Activated CD8-positive, alpha-beta memory T cell treated with anti-CD3 and anti-CD28 coated beads for 24 hours (primary cell): ENCODE data around the gene ZBTB20.

Experiments
- DNase-seq: peaks from one replicate; pipeline ENCODE4 v3.0.0-alpha.2; 2020

Gene ZBTB20

DNA sequence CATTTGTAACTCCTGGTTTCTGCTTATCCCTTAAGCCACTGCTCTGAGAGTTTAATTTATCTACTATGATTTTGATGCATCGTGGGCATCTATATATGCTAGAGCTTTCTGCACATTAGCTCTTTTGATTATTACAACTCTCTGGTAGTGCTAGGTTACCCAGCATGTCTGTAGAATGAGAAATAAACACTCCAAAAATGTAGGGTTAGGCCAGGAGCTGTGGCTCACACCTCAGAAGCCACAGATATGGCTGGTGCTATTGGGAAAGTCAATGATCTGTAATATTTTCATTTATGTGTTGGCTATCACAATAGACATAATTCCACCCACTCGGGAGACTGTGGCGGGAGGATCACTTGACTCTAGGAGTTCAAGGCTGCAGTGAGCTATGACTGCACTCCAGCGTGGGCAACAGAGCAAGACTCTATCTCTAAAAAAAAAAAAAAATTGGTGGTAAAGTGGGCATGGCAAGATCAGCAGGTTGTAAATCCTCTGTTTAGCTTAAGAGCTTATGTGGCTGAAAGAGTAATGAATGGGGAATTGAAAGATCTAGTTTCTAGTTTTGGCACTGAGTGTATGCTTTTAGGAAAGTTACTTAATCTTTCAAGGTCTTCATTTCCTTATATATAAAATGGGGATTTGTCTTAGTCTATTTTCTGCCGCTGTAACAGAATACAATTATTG lies 847.0 kb downstream of the ZBTB20 start:
- DNase-seq: no peak

DNA sequence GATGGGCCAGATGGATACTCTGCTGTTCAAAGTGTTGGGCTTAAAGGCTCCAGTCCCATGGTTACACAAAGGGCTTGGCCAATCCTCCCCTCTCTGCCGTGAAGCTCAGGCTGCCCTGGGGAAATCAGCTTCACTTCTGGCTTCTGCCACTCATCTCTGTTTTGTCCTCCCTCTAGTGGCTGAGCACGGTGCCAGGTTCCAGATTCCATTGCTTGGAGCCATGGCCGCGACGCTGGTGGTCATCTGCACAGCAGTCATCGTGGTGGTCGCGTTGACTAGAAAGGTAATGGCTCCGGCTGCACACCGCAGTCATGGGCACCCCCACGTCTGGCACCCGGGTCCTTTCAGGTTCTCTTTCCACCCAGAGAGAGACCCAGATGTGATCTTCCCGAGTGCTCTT lies 847.7 kb downstream of the ZBTB20 start:
- DNase-seq: no peak

DNA sequence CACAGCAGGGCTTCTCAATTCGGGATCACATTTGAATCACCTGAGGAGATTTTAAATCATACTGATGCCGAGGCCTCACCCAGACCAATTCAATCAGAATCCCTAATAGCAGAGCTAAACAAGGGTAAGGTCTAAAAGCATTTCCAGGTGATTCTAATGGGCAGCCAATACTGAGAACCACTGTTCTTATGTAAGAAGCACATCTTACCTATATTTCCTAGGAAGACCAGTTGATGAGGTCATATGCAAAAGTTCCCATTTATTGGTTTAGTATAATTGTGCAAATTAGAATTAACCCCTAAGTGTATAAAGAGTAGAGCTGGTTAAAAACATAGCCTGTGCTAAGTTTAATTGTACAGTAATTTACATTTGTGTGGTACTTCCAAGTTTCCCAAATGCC lies 851.1 kb downstream of the ZBTB20 start:
- DNase-seq: no peak

DNA sequence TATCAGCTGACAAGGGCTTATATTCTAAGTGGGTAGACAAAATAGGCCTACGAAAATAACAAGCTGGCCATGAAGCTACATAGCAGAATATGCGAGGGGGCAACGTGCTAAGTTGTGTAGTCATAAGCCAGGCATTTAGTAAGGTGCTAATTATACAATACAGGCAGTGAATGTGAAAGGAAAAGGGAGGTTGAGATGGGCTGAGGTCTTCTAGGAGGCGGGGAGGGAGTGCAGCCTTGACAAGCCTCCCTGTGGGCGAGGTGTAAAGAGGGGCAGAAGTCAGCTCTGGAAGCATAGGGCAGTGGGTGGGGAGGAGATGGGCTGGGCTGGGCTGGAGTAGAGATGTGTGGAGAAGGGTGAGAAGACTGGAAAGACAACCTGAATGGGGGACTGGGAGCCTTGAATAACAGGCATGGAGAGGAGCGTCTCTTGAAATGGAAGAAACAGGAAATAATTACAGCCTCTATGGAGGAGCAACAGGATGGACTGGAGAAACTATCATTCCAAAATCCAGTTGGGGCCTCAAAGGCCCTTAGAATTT lies 852.1 kb downstream of the ZBTB20 start:
- DNase-seq: no peak

DNA sequence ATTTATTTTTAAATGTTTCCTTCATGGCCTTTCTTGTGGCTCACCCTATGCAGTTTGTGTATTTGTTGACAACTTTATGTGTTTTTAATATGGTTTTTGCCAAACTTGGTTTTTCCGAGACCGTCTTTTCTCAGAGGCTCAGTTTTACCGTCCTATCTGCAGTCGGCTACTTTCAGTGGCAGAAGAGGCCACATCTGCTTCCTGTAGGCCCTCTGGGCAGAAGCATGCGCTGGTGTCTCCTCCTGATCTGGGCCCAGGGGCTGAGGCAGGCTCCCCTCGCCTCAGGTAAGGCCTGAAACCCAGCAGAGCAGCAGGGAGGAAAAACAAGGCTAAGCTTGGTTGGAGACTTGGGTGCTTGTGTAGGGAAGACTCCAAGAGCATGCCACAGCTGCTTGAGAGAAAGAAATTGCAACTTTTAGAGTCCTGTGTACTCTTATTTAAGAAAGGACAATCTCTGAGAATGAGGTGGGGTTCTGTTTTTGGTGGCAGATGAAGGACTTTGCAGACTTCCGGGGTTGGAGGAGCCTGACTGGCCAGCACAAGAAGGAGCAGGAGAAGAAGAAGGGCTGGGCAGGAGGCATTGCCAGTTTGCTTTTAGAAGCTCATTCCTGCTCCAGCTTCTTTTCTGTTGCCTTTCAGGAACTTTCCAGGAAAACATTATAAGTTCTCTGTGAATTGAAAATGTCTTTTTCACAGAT lies 853.1 kb downstream of the ZBTB20 start, which contains the start of gene TIGIT:
TSS of gene TIGIT (plus strand) at position 191 of the 698 bp plus-strand sequence. CDS start at position 225, 34 bp downstream.
- no peak for DNase-seq

DNA sequence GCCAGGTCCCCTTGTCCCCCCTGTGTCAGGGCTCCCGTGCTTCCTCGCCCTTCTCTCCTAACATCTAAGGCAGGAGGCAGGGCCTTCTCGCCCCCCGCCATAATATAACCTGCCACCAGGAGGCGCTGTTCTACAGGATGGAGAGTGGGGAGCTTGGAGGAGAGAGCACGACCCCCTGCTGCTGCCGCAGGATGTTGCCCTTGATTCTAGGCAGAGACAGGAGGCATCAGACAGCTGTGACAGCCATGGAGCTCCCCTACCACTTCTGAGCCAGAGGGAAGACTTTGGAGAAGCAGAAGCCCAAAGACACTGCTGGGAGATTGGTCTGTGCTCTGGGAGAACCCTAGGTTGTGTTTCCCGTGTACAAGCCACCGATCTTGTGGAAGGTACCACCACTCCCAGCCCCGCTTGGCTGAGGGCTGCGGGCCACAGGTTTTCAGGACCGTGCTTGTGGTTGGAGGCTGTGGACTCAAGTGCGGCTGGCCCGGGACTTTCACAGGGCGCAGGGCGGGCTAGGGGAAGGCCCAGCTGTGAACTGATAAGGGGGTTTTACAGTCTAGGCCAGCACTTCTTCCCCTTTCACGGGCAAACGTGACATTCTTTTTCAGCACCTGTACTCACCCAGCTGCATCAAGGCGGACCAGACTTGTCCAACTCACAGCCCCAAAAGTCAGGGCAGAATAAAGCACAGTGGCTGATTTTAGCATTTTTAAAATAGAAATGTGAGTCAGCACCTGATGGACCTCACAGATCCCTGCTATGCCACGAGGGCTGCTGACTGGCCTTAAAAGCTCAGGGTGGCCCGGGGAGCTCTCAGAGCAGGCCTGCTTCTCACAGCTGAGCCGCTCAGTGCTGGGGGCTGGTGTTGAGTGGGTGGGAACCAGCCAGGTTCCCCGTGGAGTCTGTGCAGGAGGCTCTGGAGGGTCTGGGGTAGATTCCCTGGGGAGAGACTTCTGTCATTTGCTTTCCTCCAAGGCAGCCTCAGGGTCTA lies 855.9 kb downstream of the ZBTB20 start:
- peak; percentile 100 for DNase-seq

DNA sequence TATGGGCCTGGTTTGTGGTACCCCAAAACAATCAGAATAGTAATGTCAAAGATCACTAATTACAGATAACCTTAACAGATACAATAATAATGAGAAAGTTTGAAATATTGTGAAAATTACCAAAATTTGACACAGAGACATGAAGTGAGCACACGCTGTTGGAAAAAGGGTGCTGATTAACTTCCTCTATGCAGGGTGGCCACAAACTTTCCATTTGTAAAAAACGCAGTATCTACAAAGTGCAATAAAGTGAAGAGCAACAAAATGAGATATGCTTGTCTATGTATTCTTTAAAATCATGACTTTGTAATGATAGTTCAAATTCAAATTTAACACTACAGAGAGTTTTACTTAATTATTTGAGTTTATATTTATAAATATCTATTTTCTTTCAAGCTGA lies 860.8 kb downstream of the ZBTB20 start:
- no peak for DNase-seq

DNA sequence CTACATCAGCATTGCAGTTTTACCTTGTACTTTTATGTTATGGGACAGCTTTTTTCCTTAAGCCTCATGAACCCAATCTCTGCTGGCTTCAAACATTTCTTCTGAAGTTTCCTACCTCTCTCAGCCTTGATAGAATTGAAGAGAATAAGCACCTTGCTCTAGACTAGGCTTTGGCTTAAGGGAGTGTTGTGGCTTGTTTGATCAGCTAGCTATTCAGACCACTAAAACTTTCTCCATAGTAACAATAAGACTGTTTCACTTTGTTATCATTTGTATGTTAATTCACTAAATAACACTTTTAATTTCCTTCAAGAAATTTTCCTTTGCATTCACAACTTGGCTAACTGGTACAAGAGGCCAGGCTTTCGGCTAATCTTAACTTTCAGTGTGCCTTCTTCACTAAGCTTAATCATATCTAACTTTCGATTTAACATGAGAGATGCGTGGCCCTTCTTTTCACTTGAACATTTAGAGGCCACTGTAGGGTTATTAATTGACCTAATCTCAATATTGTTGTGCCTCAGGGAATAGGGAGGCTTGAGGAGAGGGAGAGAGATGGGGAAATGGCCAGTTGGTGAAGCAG lies 861.3 kb downstream of the ZBTB20 start:
- DNase-seq: no peak

DNA sequence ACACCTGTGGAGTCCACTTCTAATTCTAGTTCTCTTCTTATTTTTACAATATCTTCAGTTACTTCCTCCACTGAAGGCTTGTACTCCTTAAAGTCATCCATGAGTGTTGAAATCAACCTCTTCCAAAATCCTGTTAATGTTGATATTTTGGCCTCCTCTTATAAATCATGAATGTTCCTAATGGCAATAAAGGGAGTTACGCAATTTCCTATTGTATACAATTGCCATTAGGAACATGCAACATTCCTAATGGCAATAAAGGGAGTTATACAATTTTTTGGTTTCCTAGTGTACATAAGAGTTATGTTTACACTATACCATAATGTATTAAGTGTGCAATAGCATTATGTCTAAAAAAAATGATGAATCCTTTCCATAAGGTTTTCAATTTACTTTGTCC lies 862.4 kb downstream of the ZBTB20 start:
- no peak for DNase-seq
